ENCODE data around the gene ADAMTS2. TPM values are rescaled to one million over a fixed set of nuclear protein-coding genes. Genes with fewer than 3 reads are reported as not detected.

ADAMTS2 gene
- total and polyA plus RNA-seq, 2 experiments from 2014 or later = 1.6 to 8.1 TPM

DNA sequence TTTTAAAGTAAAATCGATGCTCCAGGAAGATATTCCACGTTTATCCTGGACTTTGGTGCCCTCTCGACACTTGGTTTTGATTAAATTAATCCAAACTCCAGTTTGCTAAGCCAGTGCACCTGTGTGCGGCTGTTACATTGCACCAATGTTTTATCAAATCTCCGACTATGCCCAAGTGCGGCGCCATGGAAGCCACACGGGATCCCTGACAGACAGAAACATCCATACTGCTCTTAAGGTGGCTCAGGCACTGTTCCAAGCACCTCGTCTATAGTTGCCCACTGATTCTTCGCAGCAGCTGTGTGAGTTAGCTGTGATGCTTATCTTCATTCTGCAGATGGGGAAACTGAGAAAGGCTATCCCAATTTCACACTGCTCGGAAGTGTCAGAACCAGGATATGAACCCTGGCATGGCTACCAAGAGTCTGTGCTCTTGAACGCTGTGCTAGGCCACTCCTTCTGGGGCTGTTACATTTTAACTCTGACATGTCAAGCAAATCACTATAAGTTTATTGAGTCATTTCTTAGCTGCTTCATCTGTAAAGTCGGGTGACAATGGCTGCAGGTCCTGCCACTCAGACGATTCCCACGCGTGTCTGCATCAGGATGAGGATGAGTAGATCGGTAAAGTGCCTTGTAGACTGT is 113.0 kb downstream of the ADAMTS2 start (continued):
- TF ChIP-seq, protein P1, sequence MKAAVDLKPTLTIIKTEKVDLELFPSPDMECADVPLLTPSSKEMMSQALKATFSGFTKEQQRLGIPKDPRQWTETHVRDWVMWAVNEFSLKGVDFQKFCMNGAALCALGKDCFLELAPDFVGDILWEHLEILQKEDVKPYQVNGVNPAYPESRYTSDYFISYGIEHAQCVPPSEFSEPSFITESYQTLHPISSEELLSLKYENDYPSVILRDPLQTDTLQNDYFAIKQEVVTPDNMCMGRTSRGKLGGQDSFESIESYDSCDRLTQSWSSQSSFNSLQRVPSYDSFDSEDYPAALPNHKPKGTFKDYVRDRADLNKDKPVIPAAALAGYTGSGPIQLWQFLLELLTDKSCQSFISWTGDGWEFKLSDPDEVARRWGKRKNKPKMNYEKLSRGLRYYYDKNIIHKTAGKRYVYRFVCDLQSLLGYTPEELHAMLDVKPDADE (IDR thresholded peaks at IDR 0.05) = no peak
- TF ChIP-seq CREB1 (CRISPR knock-in tag; IDR thresholded peaks at IDR 0.05; ENCODE audit: low read depth) (no peak), EZH2 (IDR thresholded peaks at IDR 0.05; ENCODE audit: low read depth, unreplicated experiment) (no peak), ZNF331 (CRISPR knock-in tag; IDR thresholded peaks at IDR 0.05; ENCODE audit: low read depth) (no peak)
- TF ChIP-seq, protein P2, sequence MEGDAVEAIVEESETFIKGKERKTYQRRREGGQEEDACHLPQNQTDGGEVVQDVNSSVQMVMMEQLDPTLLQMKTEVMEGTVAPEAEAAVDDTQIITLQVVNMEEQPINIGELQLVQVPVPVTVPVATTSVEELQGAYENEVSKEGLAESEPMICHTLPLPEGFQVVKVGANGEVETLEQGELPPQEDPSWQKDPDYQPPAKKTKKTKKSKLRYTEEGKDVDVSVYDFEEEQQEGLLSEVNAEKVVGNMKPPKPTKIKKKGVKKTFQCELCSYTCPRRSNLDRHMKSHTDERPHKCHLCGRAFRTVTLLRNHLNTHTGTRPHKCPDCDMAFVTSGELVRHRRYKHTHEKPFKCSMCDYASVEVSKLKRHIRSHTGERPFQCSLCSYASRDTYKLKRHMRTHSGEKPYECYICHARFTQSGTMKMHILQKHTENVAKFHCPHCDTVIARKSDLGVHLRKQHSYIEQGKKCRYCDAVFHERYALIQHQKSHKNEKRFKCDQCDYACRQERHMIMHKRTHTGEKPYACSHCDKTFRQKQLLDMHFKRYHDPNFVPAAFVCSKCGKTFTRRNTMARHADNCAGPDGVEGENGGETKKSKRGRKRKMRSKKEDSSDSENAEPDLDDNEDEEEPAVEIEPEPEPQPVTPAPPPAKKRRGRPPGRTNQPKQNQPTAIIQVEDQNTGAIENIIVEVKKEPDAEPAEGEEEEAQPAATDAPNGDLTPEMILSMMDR (conservative IDR thresholded peaks at IDR 0.05; ENCODE audit: low read depth in 2 of 2) = no peak

DNA sequence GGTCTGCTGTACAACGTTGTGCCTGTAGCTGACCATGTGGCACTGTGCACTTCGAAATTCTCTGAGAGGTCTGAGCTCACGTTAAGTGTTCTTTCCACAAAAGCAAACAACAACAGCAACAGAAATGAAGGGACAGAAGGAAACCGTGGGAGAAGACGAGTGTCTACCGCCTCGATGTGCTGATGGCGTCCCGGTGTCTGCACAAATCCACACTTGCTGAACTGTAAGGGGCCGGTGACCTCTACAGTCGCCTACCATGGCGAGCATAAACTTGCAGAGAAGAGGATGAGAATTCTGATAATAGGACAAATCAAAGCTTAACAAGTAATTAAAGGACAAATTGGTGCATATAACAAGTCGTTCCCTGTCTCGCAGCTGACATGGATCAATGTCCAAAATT is 114.0 kb downstream of the ADAMTS2 start:
- Histone ChIP-seq H3K27ac (ENCODE audit: low read depth) (no peak overlapping the region), H3K4me2 (no peak overlapping the region), H3F3A (replicated peaks; ENCODE audit: low read depth) (no peaks in the 10 kb centered on the region), H3K79me2 (replicated peaks; ENCODE audit: insufficient read depth) (no peaks in the 10 kb centered on the region), H2AFZ (no peak overlapping the region), H3K4me1 (ENCODE audit: insufficient read depth) (peaks cover 5% of the 10 kb centered on the region), H3K36me3 (ENCODE audit: insufficient read depth) (no peaks in the 10 kb centered on the region), H3K27me3 (ENCODE audit: insufficient read depth) (no peaks in the 10 kb centered on the region), H4K20me1 (replicated peaks; ENCODE audit: insufficient read depth) (no peaks in the 10 kb centered on the region), H3K4me3 (no peak overlapping the region), H3K9me2 (ENCODE audit: insufficient read depth) (no peaks in the 10 kb centered on the region)
- Mint-ChIP-seq H3K4me3 (no peak overlapping the region), H3K27me3 (ENCODE audit: insufficient read depth, low read depth, poor library complexity) (peaks cover 8% of the 10 kb centered on the region), H3K36me3 (ENCODE audit: low read depth) (no peaks in the 10 kb centered on the region), H3K27ac (no peak overlapping the region), H3K4me1 (peaks cover 39% of the 10 kb centered on the region), H3K9me3 (no peaks in the 10 kb centered on the region; the same call in 2 of the 3 replicates)
- no peak for DNase-seq (ENCODE audit: low spot score)
- no peak for TF ChIP-seq NANOG (IDR thresholded peaks at IDR 0.05; ENCODE audit: borderline replicate concordance)
- no peak for TF ChIP-seq CREB1 (CRISPR knock-in tag; IDR thresholded peaks at IDR 0.05; ENCODE audit: low read depth)
- TF ChIP-seq, protein P1 (IDR thresholded peaks at IDR 0.05) = no peak
- TF ChIP-seq, protein P3, sequence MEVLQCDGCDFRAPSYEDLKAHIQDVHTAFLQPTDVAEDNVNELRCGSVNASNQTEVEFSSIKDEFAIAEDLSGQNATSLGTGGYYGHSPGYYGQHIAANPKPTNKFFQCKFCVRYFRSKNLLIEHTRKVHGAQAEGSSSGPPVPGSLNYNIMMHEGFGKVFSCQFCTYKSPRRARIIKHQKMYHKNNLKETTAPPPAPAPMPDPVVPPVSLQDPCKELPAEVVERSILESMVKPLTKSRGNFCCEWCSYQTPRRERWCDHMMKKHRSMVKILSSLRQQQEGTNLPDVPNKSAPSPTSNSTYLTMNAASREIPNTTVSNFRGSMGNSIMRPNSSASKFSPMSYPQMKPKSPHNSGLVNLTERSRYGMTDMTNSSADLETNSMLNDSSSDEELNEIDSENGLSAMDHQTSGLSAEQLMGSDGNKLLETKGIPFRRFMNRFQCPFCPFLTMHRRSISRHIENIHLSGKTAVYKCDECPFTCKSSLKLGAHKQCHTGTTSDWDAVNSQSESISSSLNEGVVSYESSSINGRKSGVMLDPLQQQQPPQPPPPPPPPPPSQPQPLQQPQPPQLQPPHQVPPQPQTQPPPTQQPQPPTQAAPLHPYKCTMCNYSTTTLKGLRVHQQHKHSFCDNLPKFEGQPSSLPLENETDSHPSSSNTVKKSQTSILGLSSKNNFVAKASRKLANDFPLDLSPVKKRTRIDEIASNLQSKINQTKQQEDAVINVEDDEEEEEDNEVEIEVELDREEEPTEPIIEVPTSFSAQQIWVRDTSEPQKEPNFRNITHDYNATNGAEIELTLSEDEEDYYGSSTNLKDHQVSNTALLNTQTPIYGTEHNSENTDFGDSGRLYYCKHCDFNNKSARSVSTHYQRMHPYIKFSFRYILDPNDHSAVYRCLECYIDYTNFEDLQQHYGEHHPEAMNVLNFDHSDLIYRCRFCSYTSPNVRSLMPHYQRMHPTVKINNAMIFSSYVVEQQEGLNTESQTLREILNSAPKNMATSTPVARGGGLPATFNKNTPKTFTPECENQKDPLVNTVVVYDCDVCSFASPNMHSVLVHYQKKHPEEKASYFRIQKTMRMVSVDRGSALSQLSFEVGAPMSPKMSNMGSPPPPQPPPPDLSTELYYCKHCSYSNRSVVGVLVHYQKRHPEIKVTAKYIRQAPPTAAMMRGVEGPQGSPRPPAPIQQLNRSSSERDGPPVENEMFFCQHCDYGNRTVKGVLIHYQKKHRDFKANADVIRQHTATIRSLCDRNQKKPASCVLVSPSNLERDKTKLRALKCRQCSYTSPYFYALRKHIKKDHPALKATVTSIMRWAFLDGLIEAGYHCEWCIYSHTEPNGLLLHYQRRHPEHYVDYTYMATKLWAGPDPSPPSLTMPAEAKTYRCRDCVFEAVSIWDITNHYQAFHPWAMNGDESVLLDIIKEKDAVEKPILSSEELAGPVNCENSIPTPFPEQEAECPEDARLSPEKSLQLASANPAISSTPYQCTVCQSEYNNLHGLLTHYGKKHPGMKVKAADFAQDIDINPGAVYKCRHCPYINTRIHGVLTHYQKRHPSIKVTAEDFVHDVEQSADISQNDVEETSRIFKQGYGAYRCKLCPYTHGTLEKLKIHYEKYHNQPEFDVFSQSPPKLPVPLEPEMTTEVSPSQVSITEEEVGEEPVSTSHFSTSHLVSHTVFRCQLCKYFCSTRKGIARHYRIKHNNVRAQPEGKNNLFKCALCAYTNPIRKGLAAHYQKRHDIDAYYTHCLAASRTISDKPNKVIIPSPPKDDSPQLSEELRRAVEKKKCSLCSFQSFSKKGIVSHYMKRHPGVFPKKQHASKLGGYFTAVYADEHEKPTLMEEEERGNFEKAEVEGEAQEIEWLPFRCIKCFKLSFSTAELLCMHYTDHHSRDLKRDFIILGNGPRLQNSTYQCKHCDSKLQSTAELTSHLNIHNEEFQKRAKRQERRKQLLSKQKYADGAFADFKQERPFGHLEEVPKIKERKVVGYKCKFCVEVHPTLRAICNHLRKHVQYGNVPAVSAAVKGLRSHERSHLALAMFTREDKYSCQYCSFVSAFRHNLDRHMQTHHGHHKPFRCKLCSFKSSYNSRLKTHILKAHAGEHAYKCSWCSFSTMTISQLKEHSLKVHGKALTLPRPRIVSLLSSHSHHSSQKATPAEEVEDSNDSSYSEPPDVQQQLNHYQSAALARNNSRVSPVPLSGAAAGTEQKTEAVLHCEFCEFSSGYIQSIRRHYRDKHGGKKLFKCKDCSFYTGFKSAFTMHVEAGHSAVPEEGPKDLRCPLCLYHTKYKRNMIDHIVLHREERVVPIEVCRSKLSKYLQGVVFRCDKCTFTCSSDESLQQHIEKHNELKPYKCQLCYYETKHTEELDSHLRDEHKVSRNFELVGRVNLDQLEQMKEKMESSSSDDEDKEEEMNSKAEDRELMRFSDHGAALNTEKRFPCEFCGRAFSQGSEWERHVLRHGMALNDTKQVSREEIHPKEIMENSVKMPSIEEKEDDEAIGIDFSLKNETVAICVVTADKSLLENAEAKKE (CRISPR knock-in tag; IDR thresholded peaks at IDR 0.05) = no peak
- TF ChIP-seq ZNF114 (CRISPR knock-in tag; IDR thresholded peaks at IDR 0.05) = no peak
- no peak for ATAC-seq

All from GM23338 (cell line).